Measurements from ENCODE around the gene GMEB2. TPM values are rescaled to one million over a fixed set of nuclear protein-coding genes. Genes with fewer than 3 reads are reported as not detected.

GMEB2 gene
- total RNA-seq, 2 donors from 2014 or later: 11.5 to 12.3 TPM

DNA sequence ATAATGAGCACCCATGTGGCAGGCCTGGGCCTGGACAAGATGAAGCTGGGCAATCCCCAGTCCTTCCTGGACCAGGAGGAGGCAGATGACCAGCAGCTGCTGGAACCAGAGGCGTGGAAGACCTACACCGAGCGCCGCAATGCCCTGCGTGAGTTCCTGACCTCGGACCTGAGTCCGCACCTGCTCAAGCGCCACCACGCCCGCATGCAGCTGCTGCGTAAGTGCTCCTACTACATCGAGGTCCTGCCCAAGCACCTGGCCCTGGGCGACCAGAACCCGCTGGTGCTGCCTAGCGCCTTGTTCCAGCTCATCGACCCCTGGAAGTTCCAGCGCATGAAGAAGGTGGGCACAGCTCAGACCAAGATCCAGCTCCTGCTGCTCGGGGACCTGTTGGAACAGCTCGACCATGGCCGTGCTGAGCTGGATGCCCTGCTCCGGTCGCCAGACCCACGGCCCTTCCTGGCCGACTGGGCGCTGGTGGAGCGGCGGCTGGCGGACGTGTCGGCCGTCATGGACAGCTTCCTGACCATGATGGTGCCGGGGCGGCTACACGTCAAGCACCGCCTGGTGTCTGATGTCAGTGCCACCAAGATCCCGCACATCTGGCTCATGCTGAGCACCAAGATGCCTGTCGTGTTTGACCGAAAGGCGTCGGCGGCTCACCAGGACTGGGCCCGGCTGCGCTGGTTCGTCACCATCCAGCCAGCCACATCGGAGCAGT is 71.1 kb downstream of the GMEB2 start:
- H3K27me3 ChIP-seq (ENCODE audit: control insufficient read depth, insufficient read depth, low read length, poor library complexity, severe bottlenecking): no peaks in the 10 kb centered on the region
- no peak overlapping the region for H3K27ac ChIP-seq (ENCODE audit: low read depth, low read length)
- H3K4me3 ChIP-seq (ENCODE audit: low read length): no peak overlapping the region
- Mint-ChIP-seq H3K4me3 (no peak overlapping the region), H3K27me3 (ENCODE audit: insufficient read depth) (no peaks in the 10 kb centered on the region), H3K36me3 (ENCODE audit: low read depth) (peaks cover 10% of the 10 kb centered on the region), H3K27ac (no peak overlapping the region), H3K4me1 (no peaks in the 10 kb centered on the region), H3K9me3 (no peaks in the 10 kb centered on the region)
- no peak for DNase-seq
- no peak overlapping the region for H3K9ac ChIP-seq (ENCODE audit: extremely low read depth, low read length, poor library complexity, severe bottlenecking)
- H3K36me3 ChIP-seq (ENCODE audit: control insufficient read depth, insufficient read depth, low read length): peaks cover 7% of the 10 kb centered on the region
- H3K4me1 ChIP-seq (ENCODE audit: control insufficient read depth, insufficient read depth, low read length): no peaks in the 10 kb centered on the region
- 94 to 99% methylated on average over 37 to 45 of the region's 45 CpGs for WGBS, 2 experiments (ENCODE audit: insufficient coverage in 1 of 2, insufficient read length in 1 of 2)
- TF ChIP-seq, protein P1, sequence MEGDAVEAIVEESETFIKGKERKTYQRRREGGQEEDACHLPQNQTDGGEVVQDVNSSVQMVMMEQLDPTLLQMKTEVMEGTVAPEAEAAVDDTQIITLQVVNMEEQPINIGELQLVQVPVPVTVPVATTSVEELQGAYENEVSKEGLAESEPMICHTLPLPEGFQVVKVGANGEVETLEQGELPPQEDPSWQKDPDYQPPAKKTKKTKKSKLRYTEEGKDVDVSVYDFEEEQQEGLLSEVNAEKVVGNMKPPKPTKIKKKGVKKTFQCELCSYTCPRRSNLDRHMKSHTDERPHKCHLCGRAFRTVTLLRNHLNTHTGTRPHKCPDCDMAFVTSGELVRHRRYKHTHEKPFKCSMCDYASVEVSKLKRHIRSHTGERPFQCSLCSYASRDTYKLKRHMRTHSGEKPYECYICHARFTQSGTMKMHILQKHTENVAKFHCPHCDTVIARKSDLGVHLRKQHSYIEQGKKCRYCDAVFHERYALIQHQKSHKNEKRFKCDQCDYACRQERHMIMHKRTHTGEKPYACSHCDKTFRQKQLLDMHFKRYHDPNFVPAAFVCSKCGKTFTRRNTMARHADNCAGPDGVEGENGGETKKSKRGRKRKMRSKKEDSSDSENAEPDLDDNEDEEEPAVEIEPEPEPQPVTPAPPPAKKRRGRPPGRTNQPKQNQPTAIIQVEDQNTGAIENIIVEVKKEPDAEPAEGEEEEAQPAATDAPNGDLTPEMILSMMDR (conservative IDR thresholded peaks at IDR 0.05): no peak
- no peaks in the 10 kb centered on the region for H3K9me3 ChIP-seq (ENCODE audit: control insufficient read depth, low read length)

DNA sequence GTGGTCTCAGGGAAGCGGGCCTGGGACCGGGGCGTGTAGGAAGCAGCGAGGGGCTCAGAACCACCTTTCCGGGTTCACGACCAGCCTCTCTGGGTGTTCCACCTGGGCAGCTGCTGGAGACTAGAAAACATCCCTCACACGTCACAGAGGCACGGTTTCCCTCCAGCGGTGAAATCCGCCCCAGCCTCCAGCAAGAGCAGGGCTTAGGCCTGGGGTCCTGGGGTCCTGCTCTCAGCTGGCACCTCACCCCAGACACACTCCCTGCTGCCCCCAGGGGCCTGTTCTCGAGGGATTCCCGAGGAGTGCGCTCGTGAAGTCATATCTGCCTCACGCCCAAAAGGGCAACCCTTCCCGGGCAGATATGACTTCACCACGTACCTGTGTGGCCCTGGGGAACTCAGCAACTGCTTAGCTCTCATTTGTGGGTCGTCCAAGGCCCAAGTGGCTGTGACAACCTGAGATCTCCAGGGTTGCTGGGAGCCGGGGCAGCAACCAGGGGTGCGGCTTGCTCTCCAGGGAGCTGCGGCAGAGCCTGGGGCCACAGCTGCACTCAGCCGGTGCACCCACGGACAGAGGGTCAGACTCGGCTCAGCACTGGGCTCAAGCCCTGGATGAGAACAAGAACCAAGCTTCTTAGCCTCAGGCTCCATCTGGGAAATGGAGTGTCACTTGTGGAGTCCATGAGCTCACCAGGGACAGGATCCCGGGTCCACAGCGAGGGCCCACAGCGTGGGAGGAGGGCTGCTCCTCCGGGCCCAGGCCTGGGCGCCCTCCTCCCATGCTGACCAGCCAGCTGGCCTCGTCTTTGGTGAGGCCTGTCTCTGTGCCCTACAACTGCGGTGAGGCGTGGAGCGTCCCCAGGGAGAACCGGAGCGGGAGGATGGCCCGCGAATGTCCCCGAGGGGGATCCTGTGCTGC is 72.3 kb downstream of the GMEB2 start:
- peaks cover 3% of the 10 kb centered on the region for H3K36me3 ChIP-seq (ENCODE audit: control insufficient read depth, insufficient read depth, low read length)
- DNase-seq: peak; percentile 67
- peak overlapping the region; percentile 63 for H3K4me3 Mint-ChIP-seq
- H3K4me3 ChIP-seq (ENCODE audit: low read length): no peak overlapping the region
- no peaks in the 10 kb centered on the region for H3K9me3 ChIP-seq (ENCODE audit: control insufficient read depth, low read length)
- no peak overlapping the region for H3K27ac ChIP-seq (ENCODE audit: low read depth, low read length)
- H3K4me1 Mint-ChIP-seq: no peaks in the 10 kb centered on the region
- peaks cover 6% of the 10 kb centered on the region for H3K36me3 Mint-ChIP-seq (ENCODE audit: low read depth)
- no peak overlapping the region for H3K9ac ChIP-seq (ENCODE audit: extremely low read depth, low read length, poor library complexity, severe bottlenecking)
- no peak overlapping the region for H3K27ac Mint-ChIP-seq
- 79 to 87% methylated on average over 25 to 38 of the region's 38 CpGs for WGBS, 2 experiments (ENCODE audit: insufficient coverage in 1 of 2, insufficient read length in 1 of 2)
- no peaks in the 10 kb centered on the region for H3K9me3 Mint-ChIP-seq
- H3K4me1 ChIP-seq (ENCODE audit: control insufficient read depth, insufficient read depth, low read length): no peaks in the 10 kb centered on the region
- no peaks in the 10 kb centered on the region for H3K27me3 Mint-ChIP-seq (ENCODE audit: insufficient read depth)
- H3K27me3 ChIP-seq (ENCODE audit: control insufficient read depth, insufficient read depth, low read length, poor library complexity, severe bottlenecking): no peaks in the 10 kb centered on the region
- TF ChIP-seq, protein P1 (conservative IDR thresholded peaks at IDR 0.05): no peak

DNA sequence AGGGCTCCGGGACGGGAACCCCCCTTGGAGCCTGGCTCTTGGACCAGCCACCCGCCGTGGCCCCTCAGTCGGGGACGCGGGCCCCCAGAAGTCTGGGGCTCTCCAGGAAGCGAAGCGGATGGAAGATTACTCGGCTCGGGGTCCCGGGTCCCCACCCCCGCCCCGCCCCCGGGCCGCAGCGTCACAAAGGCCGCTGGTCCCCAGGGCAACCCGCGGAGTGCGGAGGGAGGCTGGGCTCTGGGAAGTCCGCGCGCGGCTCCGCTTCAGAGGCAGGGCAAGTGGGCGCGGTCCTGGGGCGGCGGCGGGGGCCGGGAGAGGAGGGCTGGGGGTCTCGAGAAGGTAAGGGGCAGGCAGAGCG is 73.0 kb downstream of the GMEB2 start, which contains the start of gene FNDC11:
Gene FNDC11 (plus strand): TSS at position 227 of the 358 bp plus-strand sequence. CDS start 1,505 bp downstream, outside the sequence.
- no peak within 1 kb of the TSS for H3K27ac Mint-ChIP-seq
- WGBS, 2 experiments (ENCODE audit: insufficient coverage in 1 of 2, insufficient read length in 1 of 2): 2 to 5% methylated on average over 19 to 34 of the region's 34 CpGs
- peak within 1 kb of the TSS; percentile 63 for H3K4me3 Mint-ChIP-seq
- Histone ChIP-seq H3K4me1 (ENCODE audit: control insufficient read depth, insufficient read depth, low read length) (no peaks in the 10 kb centered on the region), H3K4me3 (ENCODE audit: low read length) (peak within 1 kb of the TSS; percentile 77), H3K9me3 (ENCODE audit: control insufficient read depth, low read length) (no peaks in the 10 kb centered on the region), H3K36me3 (ENCODE audit: control insufficient read depth, insufficient read depth, low read length) (peaks cover 3% of the 10 kb centered on the region), H3K27me3 (ENCODE audit: control insufficient read depth, insufficient read depth, low read length, poor library complexity, severe bottlenecking) (no peaks in the 10 kb centered on the region), H3K9ac (ENCODE audit: extremely low read depth, low read length, poor library complexity, severe bottlenecking) (peak within 1 kb of the TSS; percentile 34), H3K27ac (ENCODE audit: low read depth, low read length) (peak within 1 kb of the TSS; percentile 72)
- peaks cover 3% of the 10 kb centered on the region for H3K36me3 Mint-ChIP-seq (ENCODE audit: low read depth)
- no peaks in the 10 kb centered on the region for H3K9me3 Mint-ChIP-seq
- H3K4me1 Mint-ChIP-seq: no peaks in the 10 kb centered on the region
- DNase-seq: peak; percentile 89
- TF ChIP-seq, protein P1 (conservative IDR thresholded peaks at IDR 0.05): no peak
- no peaks in the 10 kb centered on the region for H3K27me3 Mint-ChIP-seq (ENCODE audit: insufficient read depth)
